WTC11 (cell line): ENCODE data around the gene MRPS27. TPM values are rescaled to one million over a fixed set of nuclear protein-coding genes. Genes with fewer than 3 reads are reported as not detected.

ENCODE experiments used
- ATAC-seq: fragments of 200-7000 bp; cut with Tn5 transposase; 2 replicates; pipeline ENCODE4 v1.10.0; 2021; ENCODE audit warnings: mild to moderate bottlenecking, moderate library complexity
- CTCF ChIA-PET: fragments of 300-600 bp; sonication (Branson Sonifier 250); formaldehyde crosslinking; loops from one replicate; lab custom pipeline; 2021; ENCODE audit warnings: antibody characterized with exemption; lab: Charles Lee
- POLR2A ChIA-PET: fragments of 350-600 bp; sonication (Branson Sonifier 250); formaldehyde crosslinking; loops from one replicate; lab custom pipeline; 2021; ENCODE audit warnings: antibody characterized with exemption; lab: Charles Lee
- DNase-seq: peaks from one replicate; pipeline ENCODE4 v3.0.0; 2021; ENCODE audit warnings: low spot score
- H3K27ac Mint-ChIP-seq: 2 replicates; pipeline ENCODE4 v1.8.0; 2021; ENCODE audit warnings: mixed read lengths
- H3K27me3 Mint-ChIP-seq: 2 replicates; pipeline ENCODE4 v1.8.0; 2021; ENCODE audit warnings: low read depth, mild to moderate bottlenecking, moderate library complexity, mixed read lengths
- H3K36me3 Mint-ChIP-seq: 2 replicates; pipeline ENCODE4 v1.8.0; 2021; ENCODE audit warnings: mixed read lengths
- H3K4me1 Mint-ChIP-seq: 2 replicates; pipeline ENCODE4 v1.8.0; 2022; ENCODE audit warnings: mixed read lengths
- H3K4me3 Mint-ChIP-seq: 2 replicates; pipeline ENCODE4 v1.8.0; 2021; ENCODE audit warnings: mild to moderate bottlenecking, moderate library complexity, mixed read lengths
- H3K9me3 Mint-ChIP-seq: 2 replicates; pipeline ENCODE4 v1.8.0; 2021; ENCODE audit warnings: mixed read lengths
- AR ChIP-seq: fragments of 250-450 bp; sonication (Bioruptor Pico); IDR thresholded peaks from 2 replicates; pipeline ENCODE4 v1.9.0; 2021; ENCODE audit warnings: mild to moderate bottlenecking
- ATF1 ChIP-seq: sonication (generic); formaldehyde crosslinking; IDR thresholded peaks from 2 replicates; pipeline ENCODE4 v1.8.1; 2023; ENCODE audit warnings: mild to moderate bottlenecking, moderate library complexity, missing genetic modification reagents
- CDX4 ChIP-seq: fragments of 250-450 bp; sonication (Bioruptor Pico); IDR thresholded peaks from 2 replicates; pipeline ENCODE4 v1.9.0; 2021; ENCODE audit warnings: moderate library complexity, mild to moderate bottlenecking, inconsistent platforms, borderline replicate concordance
- E2F5 ChIP-seq: sonication (generic); formaldehyde crosslinking; IDR thresholded peaks from 2 replicates; pipeline ENCODE4 v1.8.1; 2022; ENCODE audit warnings: mild to moderate bottlenecking, moderate library complexity, missing genetic modification reagents
- FOXP1 ChIP-seq: sonication (generic); formaldehyde crosslinking; IDR thresholded peaks from 2 replicates; pipeline ENCODE4 v1.8.0; 2022; ENCODE audit warnings: missing genetic modification reagents, mild to moderate bottlenecking, moderate library complexity, borderline replicate concordance
- HMGA2 ChIP-seq: fragments of 250-450 bp; sonication (Bioruptor Pico); IDR thresholded peaks from 2 replicates; pipeline ENCODE4 v1.4.0; 2021; ENCODE audit warnings: mild to moderate bottlenecking, moderate library complexity
- IRF1 ChIP-seq: sonication (generic); formaldehyde crosslinking; IDR thresholded peaks from 2 replicates; pipeline ENCODE4 v1.8.0; 2023; ENCODE audit warnings: missing genetic modification reagents
- JUN ChIP-seq: sonication (generic); formaldehyde crosslinking; IDR thresholded peaks from 2 replicates; pipeline ENCODE4 v1.8.0; 2023; ENCODE audit warnings: mild to moderate bottlenecking, missing genetic modification reagents
- KAT7 ChIP-seq: sonication (generic); formaldehyde crosslinking; IDR thresholded peaks from 2 replicates; pipeline ENCODE4 v1.8.1; 2023; ENCODE audit warnings: missing genetic modification reagents, mild to moderate bottlenecking, borderline replicate concordance
- NFATC4 ChIP-seq: fragments of 250-450 bp; sonication (Bioruptor Pico); IDR thresholded peaks from 2 replicates; pipeline ENCODE4 v1.9.0; 2021; ENCODE audit warnings: mild to moderate bottlenecking
- NFE2L1 ChIP-seq: sonication (generic); formaldehyde crosslinking; IDR thresholded peaks from 2 replicates; pipeline ENCODE4 v1.8.1; 2023; ENCODE audit warnings: missing genetic modification reagents
- NFYB ChIP-seq: sonication (generic); formaldehyde crosslinking; conservative IDR thresholded peaks from 2 replicates; pipeline ENCODE4 v1.8.0; 2022; ENCODE audit warnings: low read depth, missing genetic modification reagents
- NR1H2 ChIP-seq: sonication (generic); formaldehyde crosslinking; IDR thresholded peaks from 2 replicates; pipeline ENCODE4 v1.9.0; 2021; ENCODE audit warnings: mild to moderate bottlenecking, moderate library complexity, missing genetic modification reagents
- NR2C2 ChIP-seq: sonication (generic); formaldehyde crosslinking; IDR thresholded peaks from 2 replicates; pipeline ENCODE4 v1.8.0; 2022; ENCODE audit warnings: mild to moderate bottlenecking, missing genetic modification reagents
- OVOL2 ChIP-seq: fragments of 250-450 bp; sonication (Bioruptor Pico); IDR thresholded peaks from 2 replicates; pipeline ENCODE4 v1.9.0; 2021; ENCODE audit warnings: mild to moderate bottlenecking, borderline replicate concordance
- RELA ChIP-seq: sonication (generic); formaldehyde crosslinking; IDR thresholded peaks from 2 replicates; pipeline ENCODE4 v1.8.1; 2022; ENCODE audit warnings: missing genetic modification reagents, mild to moderate bottlenecking, borderline replicate concordance
- RORB ChIP-seq: fragments of 250-450 bp; sonication (Bioruptor Pico); IDR thresholded peaks from 2 replicates; pipeline ENCODE4 v1.9.0; 2021; ENCODE audit warnings: mild to moderate bottlenecking
- SP1 ChIP-seq: sonication (generic); formaldehyde crosslinking; conservative IDR thresholded peaks from 2 replicates; pipeline ENCODE4 v1.8.1; 2022; ENCODE audit warnings: missing genetic modification reagents
- STAT6 ChIP-seq: sonication (generic); formaldehyde crosslinking; conservative IDR thresholded peaks from 2 replicates; pipeline ENCODE4 v1.8.1; 2023; ENCODE audit warnings: mild to moderate bottlenecking, low read depth, missing genetic modification reagents, moderate library complexity
- TP53 ChIP-seq: sonication (generic); formaldehyde crosslinking; IDR thresholded peaks from 2 replicates; pipeline ENCODE4 v1.8.1; 2023; ENCODE audit warnings: mild to moderate bottlenecking, missing genetic modification reagents
- ZMAT4 ChIP-seq: fragments of 250-450 bp; sonication (Bioruptor Pico); IDR thresholded peaks from 2 replicates; pipeline ENCODE4 v1.9.0; 2021; ENCODE audit warnings: mild to moderate bottlenecking
- ZNF423 ChIP-seq: fragments of 250-450 bp; sonication (Bioruptor Pico); IDR thresholded peaks from 2 replicates; pipeline ENCODE4 v2.1.2; 2022; ENCODE audit warnings: mild to moderate bottlenecking, moderate library complexity
- ZNF425 ChIP-seq: fragments of 250-450 bp; sonication (Bioruptor Pico); conservative IDR thresholded peaks from 2 replicates; pipeline ENCODE4 v1.9.0; 2021; ENCODE audit warnings: mild to moderate bottlenecking
- ZSCAN18 ChIP-seq: fragments of 250-450 bp; sonication (Bioruptor Pico); IDR thresholded peaks from 2 replicates; pipeline ENCODE4 v2.1.2; 2022; ENCODE audit warnings: mild to moderate bottlenecking, moderate library complexity
- total RNA-seq: library from RNA; stranded (reverse); gene quantifications from 3 replicates; pipeline ENCODE4 v1.2.3, GENCODE V29; 2021

The MRPS27 gene
- total RNA-seq, 1 experiment from 2014 or later, result 80.1 TPM

- no peak for TF ChIP-seq E2F5 (CRISPR knock-in tag)
- TF ChIP-seq NR1H2 (CRISPR knock-in tag), result no peak
- no peak for TF ChIP-seq SP1 (CRISPR knock-in tag)
- no peak for TF ChIP-seq NFE2L1 (CRISPR knock-in tag)
- TF ChIP-seq JUN, result no peak
- no peak for TF ChIP-seq KAT7 (CRISPR knock-in tag)
- TF ChIP-seq ZMAT4 (CRISPR knock-in tag), result no peak
- no peak for TF ChIP-seq HMGA2 (CRISPR knock-in tag)
- TF ChIP-seq NFATC4 (CRISPR knock-in tag), result no peak
- no peak for TF ChIP-seq ZSCAN18 (CRISPR knock-in tag)
Observed at GRCh38 chr5:72326306-72326649, 6.2 kb upstream of the MRPS27 start (continued).

GRCh38 chr5:72325566-72326305, 5.7 kb upstream of the MRPS27 start:
- POLR2A ChIA-PET, result no interaction called here
- Mint-ChIP-seq H3K27ac (no peak overlapping the region), H3K9me3 (peaks cover 3% of the 10 kb centered on the region; the same call in 1 of the 2 replicates), H3K4me3 (no peak overlapping the region), H3K36me3 (peaks cover 30% of the 10 kb centered on the region), H3K27me3 (no peaks in the 10 kb centered on the region), H3K4me1 (peaks cover 28% of the 10 kb centered on the region)
- CTCF ChIA-PET, result no interaction called here
- DNase-seq, result no peak
- no peak for ATAC-seq
- TF ChIP-seq OVOL2 (CRISPR knock-in tag) (no peak), ATF1 (CRISPR knock-in tag) (no peak), SP1 (CRISPR knock-in tag) (no peak), ZMAT4 (CRISPR knock-in tag) (no peak), ZNF423 (CRISPR knock-in tag) (no peak), RELA (CRISPR knock-in tag) (no peak), TP53 (CRISPR knock-in tag) (no peak), IRF1 (CRISPR knock-in tag) (no peak), STAT6 (no peak), FOXP1 (CRISPR knock-in tag) (no peak), KAT7 (CRISPR knock-in tag) (no peak), CDX4 (CRISPR knock-in tag) (no peak), ZNF425 (CRISPR knock-in tag) (no peak), AR (CRISPR knock-in tag) (no peak), NR2C2 (CRISPR knock-in tag) (no peak), RORB (no peak), NFYB (no peak)
